ENCODE data around the gene POLG2.

POLG2 gene

DNA sequence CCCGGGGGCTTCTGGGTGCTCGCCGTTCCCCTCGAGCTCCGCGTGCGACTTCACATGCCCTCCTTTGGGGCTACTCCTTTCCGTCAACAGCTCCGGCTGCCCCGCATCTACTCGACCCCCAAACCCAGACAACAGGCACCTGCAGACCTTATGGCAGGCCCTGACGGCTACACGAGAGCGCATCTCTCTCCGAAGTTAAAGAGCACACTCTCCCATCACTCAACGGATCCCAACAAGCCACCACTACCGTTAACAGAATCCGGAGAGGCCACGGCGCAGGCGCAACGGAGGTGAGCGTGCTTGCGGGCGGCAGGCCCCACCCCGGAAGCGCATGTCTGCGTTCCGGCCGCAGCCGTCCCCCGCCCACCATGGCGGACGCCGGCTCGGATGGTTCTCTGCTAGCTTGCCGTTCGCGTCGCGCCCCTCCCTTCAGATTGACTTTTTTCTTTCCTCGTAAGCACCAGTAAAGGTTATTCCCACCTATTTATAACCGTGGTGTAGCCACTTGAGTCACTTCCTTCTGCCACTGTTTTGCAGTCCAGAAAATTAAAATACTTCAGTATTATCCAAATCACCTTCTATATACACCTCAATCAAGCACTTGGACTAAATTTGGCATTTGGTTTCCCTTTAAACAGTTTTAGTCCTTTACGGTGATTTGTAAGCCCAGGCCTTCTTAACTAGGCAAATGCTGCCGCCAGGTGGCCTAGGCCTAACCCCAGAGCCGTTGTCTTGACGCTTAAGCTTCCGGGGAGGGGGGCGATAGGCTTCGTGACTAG, at the start of gene POLG2:
TSS of gene POLG2 (minus strand) at position 269 of the 779 bp plus-strand sequence. CDS start at position 183, 86 bp downstream.
- peak; percentile 97 for DNase-seq

DNA sequence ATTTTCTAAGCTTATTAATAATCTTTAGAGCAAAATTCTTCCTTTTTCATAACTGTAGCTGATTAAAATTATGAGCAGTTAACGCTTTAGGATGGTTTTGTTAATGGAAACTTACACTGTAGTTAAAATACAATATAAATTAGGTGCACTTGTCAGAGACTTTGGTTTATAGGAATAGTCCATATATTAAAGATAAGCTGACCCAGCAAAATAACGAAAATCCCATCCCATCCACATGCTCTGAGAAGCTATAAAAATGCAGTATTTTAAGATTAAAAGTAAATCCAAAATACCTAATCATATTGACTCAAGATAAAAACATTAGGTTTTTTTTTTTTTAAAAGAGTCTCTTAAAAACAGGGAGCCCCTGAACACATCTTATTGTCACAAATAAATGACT, 47.9 kb upstream of the POLG2 start:
- DNase-seq: no peak

- no peak for DNase-seq
Observed at GRCh38 chr17:64540118-64540776, 43.4 kb upstream of the POLG2 start.

DNA sequence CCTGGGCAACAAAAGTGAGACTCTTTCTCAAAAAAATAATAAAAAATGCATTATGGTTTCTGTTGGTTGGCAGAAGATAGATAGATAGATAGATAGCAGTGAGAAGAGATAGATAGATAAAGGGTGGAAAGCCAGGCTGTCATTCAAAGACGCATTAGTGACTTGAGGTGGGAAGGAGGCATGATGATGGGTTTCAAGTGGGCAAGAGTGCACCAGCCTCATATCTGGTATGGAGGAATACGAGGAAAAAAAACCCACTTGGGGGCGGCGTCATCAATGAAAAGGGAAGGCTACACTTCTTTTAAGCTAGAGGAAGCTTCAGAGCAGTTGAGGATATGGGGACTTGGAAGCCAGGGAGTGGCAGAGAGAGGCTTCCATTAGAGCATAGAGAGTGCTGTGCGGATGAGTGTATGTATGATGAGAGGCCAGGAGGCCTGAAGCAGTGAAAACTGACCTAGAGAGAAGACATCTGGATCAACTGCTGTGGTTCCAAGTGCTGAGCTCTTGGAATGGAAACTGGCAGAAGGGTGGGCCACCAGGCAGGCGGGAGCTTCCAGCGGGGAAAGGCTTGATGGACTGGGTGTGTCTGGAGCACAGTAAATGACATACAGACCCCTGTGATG, 41.8 kb upstream of the POLG2 start:
- DNase-seq: no peak

GRCh38 chr17:64537488-64537887, 40.6 kb upstream of the POLG2 start:
- DNase-seq: no peak

- DNase-seq: no peak
Observed at GRCh38 chr17:64536913-64537312, 40.1 kb upstream of the POLG2 start.

DNA sequence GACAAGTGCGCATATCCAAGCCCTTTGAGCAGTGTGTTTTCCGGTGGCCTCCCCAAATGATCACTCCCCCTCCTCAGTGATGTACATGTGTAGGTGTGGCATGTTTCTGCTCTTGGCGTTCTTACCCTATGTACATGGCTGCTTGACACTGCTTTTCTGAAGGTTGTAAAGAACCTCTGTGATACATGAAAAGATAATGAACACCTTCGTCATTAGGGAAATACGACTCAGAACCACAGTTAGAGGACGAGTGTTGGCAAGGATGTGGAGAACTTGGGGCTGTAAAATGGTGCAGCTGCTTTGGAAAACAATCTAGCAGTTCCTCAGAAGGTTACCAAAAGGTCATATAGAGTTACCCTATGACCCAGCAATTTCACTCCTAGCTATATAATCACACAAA, 38.5 kb upstream of the POLG2 start:
- DNase-seq: no peak

GRCh38 chr17:64534187-64534586, 37.3 kb upstream of the POLG2 start:
- DNase-seq: peak; percentile 12

DNA sequence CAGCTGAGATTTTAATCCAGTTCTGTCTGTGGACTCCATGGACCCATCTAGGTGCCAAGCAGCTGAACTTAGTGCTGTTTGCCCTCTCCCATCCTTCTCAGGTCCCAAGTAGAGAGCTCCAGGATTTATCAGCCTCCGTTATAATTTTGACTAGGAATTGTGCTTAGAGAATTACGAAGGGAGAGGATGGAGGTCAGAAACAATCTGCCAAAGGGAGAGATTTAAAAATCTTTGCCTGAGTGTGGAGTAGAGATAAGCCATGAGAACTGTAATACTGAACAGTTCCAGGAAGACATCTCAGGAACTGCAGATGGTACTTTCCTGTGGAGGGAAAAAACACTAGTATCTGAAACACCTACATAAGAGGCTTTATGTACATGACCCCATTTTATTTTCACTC, 36.9 kb upstream of the POLG2 start:
- no peak for DNase-seq

- DNase-seq: no peak
Observed at GRCh38 chr17:64532409-64532808, 35.6 kb upstream of the POLG2 start.

DNA sequence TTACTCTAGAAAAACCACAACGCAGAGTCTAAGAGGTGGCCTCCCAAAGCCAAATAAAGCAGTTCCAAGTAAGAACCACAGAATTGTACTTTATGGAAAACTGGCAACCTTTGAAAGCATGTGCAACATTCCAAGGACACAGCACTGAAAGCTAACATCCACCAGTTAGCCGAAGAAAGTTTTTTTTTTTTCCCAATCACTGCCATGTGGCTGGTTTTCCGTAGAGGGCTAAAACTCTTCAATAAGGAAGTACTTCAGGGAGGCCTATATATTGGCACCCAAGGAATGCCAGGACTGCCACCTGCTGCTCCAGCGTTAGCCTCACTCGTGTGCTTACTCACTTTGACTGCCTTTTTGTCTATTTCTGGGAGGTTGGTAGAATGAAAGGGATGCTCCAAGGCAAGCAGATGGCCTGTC, 35.1 kb upstream of the POLG2 start:
- DNase-seq: no peak

GRCh38 chr17:64529221-64529620, 32.4 kb upstream of the POLG2 start:
- no peak for DNase-seq

- DNase-seq: no peak
Observed at GRCh38 chr17:64527914-64528313, 31.1 kb upstream of the POLG2 start.

DNA sequence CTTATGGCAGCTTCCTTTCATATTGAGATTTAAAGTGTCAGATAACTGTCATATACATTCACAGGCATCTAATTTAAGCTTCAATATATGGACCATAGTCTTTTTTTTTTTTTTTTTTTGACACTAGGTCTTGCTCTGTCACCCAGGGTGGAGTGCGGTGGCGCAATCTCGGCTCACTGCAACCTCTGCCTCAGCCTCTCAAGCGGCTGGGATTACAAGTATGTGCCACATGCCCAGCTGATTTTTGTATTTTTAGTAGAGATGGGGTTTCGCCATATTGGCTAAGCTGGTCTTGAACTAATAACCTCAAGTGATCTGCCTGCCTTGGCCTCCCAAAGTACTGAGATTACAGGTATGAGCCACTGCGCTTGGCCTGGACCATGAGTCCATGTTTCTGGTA, 23.5 kb upstream of the POLG2 start:
- no peak for DNase-seq

DNA sequence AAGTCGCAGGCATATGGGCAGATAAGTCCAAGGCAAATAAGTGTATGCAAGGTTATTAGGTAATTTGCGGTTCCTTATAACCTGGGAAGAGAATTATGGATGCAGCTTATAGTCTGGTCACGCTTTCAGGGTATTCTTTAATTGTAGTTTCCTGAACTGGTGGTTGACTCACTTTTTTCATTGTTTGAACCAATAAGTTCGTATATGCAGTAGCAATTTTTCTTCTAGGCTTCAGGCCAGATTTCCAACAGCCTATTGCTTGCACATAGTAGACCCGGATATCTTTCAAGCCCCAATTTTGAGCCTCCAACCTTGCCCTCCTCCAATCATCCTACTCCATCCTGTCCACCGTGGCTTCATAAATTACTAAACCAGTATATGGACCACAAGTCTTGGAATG, 22.7 kb upstream of the POLG2 start:
- DNase-seq: no peak

DNA sequence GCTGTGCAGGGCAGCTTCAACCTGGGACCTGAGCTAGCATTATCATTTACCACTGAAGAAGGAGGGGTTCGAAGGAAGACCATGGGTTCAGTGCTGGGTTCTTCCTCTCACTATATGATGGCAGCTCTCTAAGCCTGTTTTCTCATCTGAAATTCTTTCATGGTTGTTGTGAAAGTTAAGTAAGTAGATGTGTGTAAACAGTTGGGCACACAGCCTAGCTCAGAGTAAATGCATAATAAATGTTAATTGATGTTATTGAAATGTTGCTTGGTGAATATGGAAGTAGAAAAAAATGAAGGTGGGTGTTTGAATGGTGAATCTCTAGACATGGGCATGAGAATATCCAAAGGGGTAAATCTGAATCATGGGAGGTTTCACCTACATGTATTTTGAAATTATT, 19.0 kb upstream of the POLG2 start:
- no peak for DNase-seq

- DNase-seq: no peak
Observed at GRCh38 chr17:64515419-64515818, 18.6 kb upstream of the POLG2 start.

DNA sequence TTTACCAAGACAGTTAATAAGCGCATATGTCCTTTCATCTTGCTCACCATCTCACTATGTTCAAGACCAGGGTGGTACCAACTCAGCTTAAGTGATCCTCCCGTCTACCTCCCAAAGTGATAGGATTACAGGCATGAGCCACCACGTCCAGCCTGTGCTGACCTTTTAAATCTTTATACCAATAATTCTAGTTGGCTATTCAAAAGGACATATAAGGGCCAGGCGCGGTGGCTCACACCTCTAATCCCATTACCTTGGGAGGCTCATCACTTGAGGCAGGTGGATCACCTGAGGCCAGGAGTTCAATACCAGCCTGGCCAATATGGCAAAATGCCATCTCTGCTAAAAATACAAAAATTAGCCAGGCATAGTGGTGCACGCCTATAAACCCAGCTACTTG, 12.3 kb upstream of the POLG2 start:
- no peak for DNase-seq

GRCh38 chr17:64508683-64509082, 11.8 kb upstream of the POLG2 start:
- DNase-seq: no peak

- DNase-seq: peak; percentile 72
Observed at GRCh38 chr17:64507413-64507782, 10.5 kb upstream of the POLG2 start.

DNA sequence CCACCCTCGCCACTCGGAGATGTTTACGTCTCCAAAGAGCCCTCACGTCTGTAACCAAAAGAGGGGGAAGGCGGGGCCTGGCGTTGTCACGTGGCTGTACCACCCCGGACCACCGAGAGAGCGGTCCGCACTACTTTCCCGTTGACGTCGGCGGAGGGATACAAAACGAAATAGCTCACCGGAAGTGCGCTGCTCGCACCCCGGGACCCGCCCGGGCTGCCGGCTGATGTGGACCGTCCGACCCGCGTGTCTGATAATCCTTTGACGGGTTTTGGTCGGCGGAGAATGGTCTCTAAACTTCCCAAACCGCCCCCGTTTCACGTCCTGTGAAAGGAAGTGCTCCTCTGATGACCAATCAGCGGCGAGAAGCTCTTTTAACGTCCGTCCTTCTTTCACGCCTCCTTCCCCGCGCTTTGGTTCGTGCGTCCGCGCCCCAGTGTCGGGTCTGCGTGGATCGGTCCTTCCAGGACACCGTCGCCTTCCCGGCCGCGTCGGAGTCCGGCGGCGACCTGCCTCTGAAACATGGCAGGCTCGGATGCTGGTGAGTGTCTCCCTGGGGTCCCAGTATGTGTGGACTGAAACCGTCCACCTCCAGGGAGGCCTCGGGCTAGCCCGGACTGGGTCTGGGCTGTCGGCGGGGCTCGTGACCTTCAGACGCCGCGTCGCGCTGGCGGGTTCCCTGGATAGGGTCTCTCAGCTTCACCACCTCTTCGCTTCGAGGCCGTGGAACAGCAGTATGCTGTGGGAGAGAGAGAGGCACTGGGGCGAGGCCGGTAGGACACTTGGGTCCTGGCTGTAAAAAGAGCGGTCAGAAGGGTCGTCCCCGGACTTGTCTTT, 9.9 kb upstream of the POLG2 start, which contains the start of gene CEP95:
TSS of gene CEP95 (plus strand) at position 402 of the 837 bp plus-strand sequence. CDS start at position 523, 121 bp downstream.
- peak; percentile 96 for DNase-seq

DNA sequence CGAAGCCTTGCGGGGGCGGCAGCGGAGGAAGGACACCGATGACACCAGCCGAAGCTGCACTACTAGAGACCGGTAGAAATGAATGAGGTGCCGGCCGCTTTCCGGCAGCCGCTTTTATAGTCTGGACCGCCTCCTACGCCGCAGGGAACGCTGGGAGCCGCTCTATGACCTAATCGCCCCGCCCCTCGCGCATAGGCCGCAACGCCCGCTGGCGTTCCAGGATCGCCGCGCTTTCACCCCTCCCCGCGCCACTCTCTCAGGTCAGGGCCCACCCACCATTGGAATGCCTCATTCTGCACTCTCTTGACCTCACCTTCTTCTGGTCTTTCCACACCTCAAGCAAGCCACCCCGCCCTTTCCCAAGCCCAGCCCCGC, 9.3 kb upstream of the POLG2 start, which contains the start of gene DDX5:
TSS of gene DDX5 (minus strand) at position 89 of the 375 bp plus-strand sequence. CDS start 170 bp downstream, outside the sequence.
- DNase-seq: peak; percentile 98
